Cardiac fibroblast (primary cell): ENCODE measurements around the gene BCAN.

Source experiments
- DNase-seq, 2 donors: peaks; one replicate each; pipeline versions ENCODE4 v3.0.0 to v3.0.0-alpha.2; 2010; ENCODE audit warnings: low read depth in 2 of 2
- H3K4me3 ChIP-seq, 2 donors: replicated peaks in 1 of 2; 1 replicate in 1 of 2; 2 replicates in 1 of 2; pipeline ENCODE4 v1.5.1; 2011; ENCODE audit warnings: low read depth in 2 of 2, low read length in 2 of 2, mild to moderate bottlenecking in 2 of 2, moderate library complexity in 1 of 2
- TF ChIP-seq, protein P1 (sequence below): IDR thresholded peaks from one replicate; pipeline ENCODE4 v1.5.1; 2011; ENCODE audit warnings: low read depth, mild to moderate bottlenecking, low read length, inconsistent platforms

Gene BCAN, protein sequence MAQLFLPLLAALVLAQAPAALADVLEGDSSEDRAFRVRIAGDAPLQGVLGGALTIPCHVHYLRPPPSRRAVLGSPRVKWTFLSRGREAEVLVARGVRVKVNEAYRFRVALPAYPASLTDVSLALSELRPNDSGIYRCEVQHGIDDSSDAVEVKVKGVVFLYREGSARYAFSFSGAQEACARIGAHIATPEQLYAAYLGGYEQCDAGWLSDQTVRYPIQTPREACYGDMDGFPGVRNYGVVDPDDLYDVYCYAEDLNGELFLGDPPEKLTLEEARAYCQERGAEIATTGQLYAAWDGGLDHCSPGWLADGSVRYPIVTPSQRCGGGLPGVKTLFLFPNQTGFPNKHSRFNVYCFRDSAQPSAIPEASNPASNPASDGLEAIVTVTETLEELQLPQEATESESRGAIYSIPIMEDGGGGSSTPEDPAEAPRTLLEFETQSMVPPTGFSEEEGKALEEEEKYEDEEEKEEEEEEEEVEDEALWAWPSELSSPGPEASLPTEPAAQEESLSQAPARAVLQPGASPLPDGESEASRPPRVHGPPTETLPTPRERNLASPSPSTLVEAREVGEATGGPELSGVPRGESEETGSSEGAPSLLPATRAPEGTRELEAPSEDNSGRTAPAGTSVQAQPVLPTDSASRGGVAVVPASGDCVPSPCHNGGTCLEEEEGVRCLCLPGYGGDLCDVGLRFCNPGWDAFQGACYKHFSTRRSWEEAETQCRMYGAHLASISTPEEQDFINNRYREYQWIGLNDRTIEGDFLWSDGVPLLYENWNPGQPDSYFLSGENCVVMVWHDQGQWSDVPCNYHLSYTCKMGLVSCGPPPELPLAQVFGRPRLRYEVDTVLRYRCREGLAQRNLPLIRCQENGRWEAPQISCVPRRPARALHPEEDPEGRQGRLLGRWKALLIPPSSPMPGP

DNA sequence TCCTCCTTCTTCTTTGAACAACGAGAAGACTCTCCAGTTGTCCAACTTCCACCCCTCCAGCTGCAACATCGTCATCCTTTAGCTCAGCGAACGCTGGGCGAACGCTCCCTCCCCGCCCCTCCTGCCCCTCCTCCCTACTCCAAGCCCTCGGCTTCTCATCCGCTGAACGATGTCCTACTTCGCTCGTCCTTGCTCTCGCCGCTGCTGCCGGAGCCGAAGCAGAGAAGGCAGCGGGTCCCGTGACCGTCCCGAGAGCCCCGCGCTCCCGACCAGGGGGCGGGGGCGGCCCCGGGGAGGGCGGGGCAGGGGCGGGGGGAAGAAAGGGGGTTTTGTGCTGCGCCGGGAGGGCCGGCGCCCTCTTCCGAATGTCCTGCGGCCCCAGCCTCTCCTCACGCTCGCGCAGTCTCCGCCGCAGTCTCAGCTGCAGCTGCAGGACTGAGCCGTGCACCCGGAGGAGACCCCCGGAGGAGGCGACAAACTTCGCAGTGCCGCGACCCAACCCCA is at the start of gene BCAN:
Gene BCAN (plus strand): TSS at position 357 of the 504 bp plus-strand sequence. CDS start 3,938 bp downstream, outside the sequence.
- no peak within 1 kb of the TSS for H3K4me3 ChIP-seq
- DNase-seq, result peak in 1 of 2 donors; percentile 27

DNA sequence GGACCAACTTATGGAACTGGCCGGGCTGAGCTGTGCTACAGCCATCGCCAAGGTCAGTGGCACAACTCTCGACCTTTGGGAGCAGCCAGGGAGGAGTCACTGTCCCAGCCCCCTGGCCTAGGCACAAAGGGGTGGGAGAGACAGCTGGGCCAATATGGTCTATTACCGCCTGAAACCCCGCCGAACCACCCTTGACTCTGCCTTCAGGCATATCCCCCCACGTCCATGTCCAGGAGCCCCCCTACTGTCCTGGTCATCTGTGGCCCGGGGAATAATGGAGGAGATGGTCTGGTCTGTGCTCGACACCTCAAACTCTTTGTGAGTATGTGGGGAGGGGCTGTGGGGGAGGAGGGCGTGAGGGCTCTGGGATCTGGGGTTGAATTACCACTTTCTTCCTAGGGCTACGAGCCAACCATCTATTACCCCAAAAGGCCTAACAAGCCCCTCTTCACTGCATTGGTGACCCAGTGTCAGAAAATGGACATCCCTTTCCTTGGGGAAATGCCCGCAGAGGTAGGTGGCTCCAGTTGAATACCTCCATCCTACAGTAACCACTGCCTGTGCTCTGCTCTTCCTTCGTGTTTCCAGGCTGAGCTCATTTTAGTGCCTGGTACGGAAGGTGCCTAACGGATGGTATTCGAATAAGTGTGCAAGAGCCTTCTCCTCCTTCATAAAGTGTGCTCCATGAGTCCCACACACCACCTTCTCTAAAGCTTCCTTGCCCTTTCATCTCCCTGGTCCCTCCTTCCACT is 49.6 kb upstream of the BCAN start:
- TF ChIP-seq, protein P1, sequence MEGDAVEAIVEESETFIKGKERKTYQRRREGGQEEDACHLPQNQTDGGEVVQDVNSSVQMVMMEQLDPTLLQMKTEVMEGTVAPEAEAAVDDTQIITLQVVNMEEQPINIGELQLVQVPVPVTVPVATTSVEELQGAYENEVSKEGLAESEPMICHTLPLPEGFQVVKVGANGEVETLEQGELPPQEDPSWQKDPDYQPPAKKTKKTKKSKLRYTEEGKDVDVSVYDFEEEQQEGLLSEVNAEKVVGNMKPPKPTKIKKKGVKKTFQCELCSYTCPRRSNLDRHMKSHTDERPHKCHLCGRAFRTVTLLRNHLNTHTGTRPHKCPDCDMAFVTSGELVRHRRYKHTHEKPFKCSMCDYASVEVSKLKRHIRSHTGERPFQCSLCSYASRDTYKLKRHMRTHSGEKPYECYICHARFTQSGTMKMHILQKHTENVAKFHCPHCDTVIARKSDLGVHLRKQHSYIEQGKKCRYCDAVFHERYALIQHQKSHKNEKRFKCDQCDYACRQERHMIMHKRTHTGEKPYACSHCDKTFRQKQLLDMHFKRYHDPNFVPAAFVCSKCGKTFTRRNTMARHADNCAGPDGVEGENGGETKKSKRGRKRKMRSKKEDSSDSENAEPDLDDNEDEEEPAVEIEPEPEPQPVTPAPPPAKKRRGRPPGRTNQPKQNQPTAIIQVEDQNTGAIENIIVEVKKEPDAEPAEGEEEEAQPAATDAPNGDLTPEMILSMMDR, result no peak
- peak overlapping the region; percentile 60 to 82 for H3K4me3 ChIP-seq
- no peak for DNase-seq

More for the DNA sequence above, at the start of gene BCAN:
- TF ChIP-seq, protein P1, result no peak

DNA sequence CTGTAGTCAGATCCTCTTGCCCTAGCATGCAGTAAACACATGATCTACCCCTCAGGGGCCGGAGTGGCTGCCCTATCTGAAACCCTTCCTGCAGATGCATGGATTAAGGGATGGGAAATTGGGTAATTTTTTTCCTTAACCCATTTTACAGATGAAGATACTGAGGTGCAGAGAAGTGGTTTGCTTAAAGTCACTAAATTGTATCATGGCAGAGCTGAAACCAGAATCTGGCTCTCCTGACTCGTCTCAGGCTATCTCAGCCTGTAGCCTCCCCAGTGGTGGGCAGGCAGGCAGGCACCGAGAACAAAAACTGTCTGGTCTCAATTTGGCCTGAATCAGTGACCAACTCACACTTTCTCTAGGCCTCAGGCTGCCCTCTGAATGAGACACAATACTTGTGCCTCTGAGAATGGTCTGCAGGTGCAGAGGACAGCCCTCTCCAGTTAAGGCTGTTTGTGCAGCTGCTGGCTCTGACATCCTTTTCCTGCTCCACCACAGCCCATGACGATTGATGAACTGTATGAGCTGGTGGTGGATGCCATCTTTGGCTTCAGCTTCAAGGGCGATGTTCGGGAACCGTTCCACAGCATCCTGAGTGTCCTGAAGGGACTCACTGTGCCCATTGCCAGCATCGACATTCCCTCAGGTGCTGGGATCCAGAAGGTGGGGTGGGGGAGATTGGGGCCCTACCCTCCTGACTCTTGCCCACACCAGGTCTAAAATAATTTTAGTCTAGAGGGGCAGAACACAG is 48.8 kb upstream of the BCAN start:
- no peak overlapping the region for H3K4me3 ChIP-seq
- DNase-seq, result no peak

DNA sequence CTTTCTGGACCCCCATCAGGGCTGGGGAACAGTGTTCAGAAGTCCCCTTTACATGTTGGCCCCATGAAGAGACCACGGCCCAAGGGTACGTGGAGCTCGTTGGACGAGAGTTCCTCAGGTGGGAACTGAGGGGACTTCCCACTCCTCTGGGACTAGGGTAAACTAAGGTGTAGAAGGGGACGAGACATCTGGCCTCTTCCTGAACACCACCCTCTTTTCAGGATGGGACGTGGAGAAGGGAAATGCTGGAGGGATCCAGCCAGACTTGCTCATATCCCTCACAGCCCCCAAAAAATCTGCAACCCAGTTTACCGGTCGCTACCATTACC is 48.3 kb upstream of the BCAN start:
- TF ChIP-seq, protein P1, result no peak
- DNase-seq, result no peak

More for the DNA sequence above, 48.8 kb upstream of the BCAN start:
- TF ChIP-seq, protein P1, result no peak

DNA sequence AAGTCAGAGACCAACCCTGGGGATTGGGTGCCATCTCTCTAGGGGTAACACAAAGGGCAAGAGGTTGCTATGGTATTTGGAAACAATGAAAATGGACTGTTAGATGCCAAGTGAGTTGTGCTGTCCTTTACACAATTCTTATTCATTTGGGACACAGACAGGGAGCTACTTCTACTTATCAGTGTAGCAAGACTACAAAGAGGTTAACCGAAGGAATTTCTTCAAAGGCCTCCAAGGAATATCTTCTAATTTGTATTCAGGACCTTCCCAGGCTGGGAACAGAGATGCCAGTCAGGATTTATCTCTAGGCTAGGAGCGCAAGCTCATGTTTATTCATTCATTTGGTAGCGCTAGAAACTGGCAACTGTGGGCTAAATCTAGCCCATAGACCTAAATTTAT is 47.7 kb upstream of the BCAN start:
- no peak overlapping the region for H3K4me3 ChIP-seq
- no peak for DNase-seq
- TF ChIP-seq, protein P1, result no peak

More for the DNA sequence above, 48.3 kb upstream of the BCAN start:
- H3K4me3 ChIP-seq, result no peak overlapping the region
